K562 (cell line): ENCODE measurements around the gene PRDX2. TPM values are rescaled to one million over a fixed set of nuclear protein-coding genes. Genes with fewer than 3 reads are reported as not detected.

Experiments used
- ASH1L ChIP-seq: fragments of 450-650 bp; IDR thresholded peaks from 2 replicates; pipeline ENCODE4 v1.6.1; 2018; ENCODE audit warnings: borderline replicate concordance, mild to moderate bottlenecking, low read depth; ENCODE audit not compliant: partially characterized antibody
- HMGXB4 ChIP-seq: sonication (generic); formaldehyde crosslinking; IDR thresholded peaks from 2 replicates; pipeline ENCODE4 v1.8.1; 2023; ENCODE audit warnings: mild to moderate bottlenecking, missing genetic modification reagents
- HOMEZ ChIP-seq: fragments of 250-450 bp; sonication (Bioruptor Pico); IDR thresholded peaks from 2 replicates; pipeline ENCODE4 v1.4.0; 2020; ENCODE audit warnings: mild to moderate bottlenecking, moderate library complexity
- KAT8 ChIP-seq: fragments of 450-650 bp; IDR thresholded peaks from 2 replicates; pipeline ENCODE4 v1.6.1; 2016; ENCODE audit warnings: low read depth, mild to moderate bottlenecking
- MED1 ChIP-seq: sonication (generic); formaldehyde crosslinking; IDR thresholded peaks from 2 replicates; pipeline ENCODE4 v1.8.1; 2023; ENCODE audit warnings: missing genetic modification reagents, borderline replicate concordance
- NCOR1 ChIP-seq: fragments of 450-650 bp; IDR thresholded peaks from 2 replicates; pipeline ENCODE4 v1.6.1; 2016; ENCODE audit warnings: mild to moderate bottlenecking, moderate library complexity
- RBM14 ChIP-seq: fragments of 200-400 bp; formaldehyde crosslinking; IDR thresholded peaks from 2 replicates; pipeline ENCODE4 v1.6.1; 2018; ENCODE audit warnings: low read depth, mild to moderate bottlenecking, low read length, moderate library complexity, borderline replicate concordance; ENCODE audit not compliant: insufficient read depth
- SMAD3 ChIP-seq: fragments of 450-650 bp; formaldehyde crosslinking; conservative IDR thresholded peaks from 2 replicates; pipeline ENCODE4 v1.4.0; 2020; ENCODE audit warnings: mild to moderate bottlenecking
- THRAP3 ChIP-seq: fragments of 450-650 bp; IDR thresholded peaks from 2 replicates; pipeline ENCODE4 v1.6.1; 2016; ENCODE audit warnings: mild to moderate bottlenecking, inconsistent platforms, borderline replicate concordance
- ZBTB17 ChIP-seq: fragments of 450-650 bp; formaldehyde crosslinking; IDR thresholded peaks from 2 replicates; pipeline ENCODE4 v1.4.0; 2020; ENCODE audit warnings: mild to moderate bottlenecking
- polyA plus RNA-seq, 8 experiments: library from polyadenylated mRNA; depleted of rRNA in 4 of 8; stranded (reverse) in 5 of 8; unstranded in 3 of 8; fragments of >200 nt; fragmentation: Nextera tagmentation in 2 of 8; fragmentation: Illumina TruSeq in 1 of 8; extraction: Ambion mirVana in 2 of 8; extraction: Trizol in 1 of 8; gene quantifications; 2 replicates each; pipeline versions ENCODE4 v1.2.1 to v1.2.3, GENCODE V29; 2011 to 2014; ENCODE audit warnings: inconsistent platforms in 1 of 8, missing spikeins in 1 of 8
- total RNA-seq, 7 experiments: library from RNA; depleted of rRNA in 6 of 7; stranded (reverse); fragments of >200 nt in 6 of 7; fragmentation: Illumina TruSeq in 2 of 7; extraction: Trizol in 2 of 7; gene quantifications; 2 replicates each; pipeline versions ENCODE4 v1.2.1 to v1.2.3, GENCODE V29; 2011 to 2021; ENCODE audit warnings: low replicate concordance in 1 of 7
- TF ChIP-seq, protein P1 (sequence below): IDR thresholded peaks from 2 replicates; pipeline ENCODE4 v1.6.1; 2011; ENCODE audit warnings: borderline replicate concordance, low read depth, mild to moderate bottlenecking, moderate library complexity, low read length; ENCODE audit not compliant: insufficient read depth, poor library complexity, severe bottlenecking
- TF ChIP-seq, protein P2 (sequence below), 2 experiments: fragments of 150-350 bp in 1 of 2; IDR thresholded peaks; 2 replicates each; pipeline ENCODE4 v1.6.1; 2012 to 2016; ENCODE audit warnings: low read depth in 2 of 2, low read length in 2 of 2, mild to moderate bottlenecking in 1 of 2, moderate library complexity in 1 of 2
- TF ChIP-seq, protein P3 (sequence below): sonication (generic); formaldehyde crosslinking; IDR thresholded peaks from 2 replicates; pipeline ENCODE4 v1.5.0; 2020; ENCODE audit warnings: missing genetic modification reagents
- TF ChIP-seq, protein P4 (sequence below): sonication (generic); formaldehyde crosslinking; IDR thresholded peaks from 2 replicates; pipeline ENCODE4 v1.8.0; 2022; ENCODE audit warnings: mild to moderate bottlenecking, missing genetic modification reagents

PRDX2 gene
- total and polyA plus RNA-seq, 9 of the 15 experiments (the other 6 are each of a cell fraction or from before 2014, with no cell fraction given): 206 to 1,183 (median 415) TPM

DNA sequence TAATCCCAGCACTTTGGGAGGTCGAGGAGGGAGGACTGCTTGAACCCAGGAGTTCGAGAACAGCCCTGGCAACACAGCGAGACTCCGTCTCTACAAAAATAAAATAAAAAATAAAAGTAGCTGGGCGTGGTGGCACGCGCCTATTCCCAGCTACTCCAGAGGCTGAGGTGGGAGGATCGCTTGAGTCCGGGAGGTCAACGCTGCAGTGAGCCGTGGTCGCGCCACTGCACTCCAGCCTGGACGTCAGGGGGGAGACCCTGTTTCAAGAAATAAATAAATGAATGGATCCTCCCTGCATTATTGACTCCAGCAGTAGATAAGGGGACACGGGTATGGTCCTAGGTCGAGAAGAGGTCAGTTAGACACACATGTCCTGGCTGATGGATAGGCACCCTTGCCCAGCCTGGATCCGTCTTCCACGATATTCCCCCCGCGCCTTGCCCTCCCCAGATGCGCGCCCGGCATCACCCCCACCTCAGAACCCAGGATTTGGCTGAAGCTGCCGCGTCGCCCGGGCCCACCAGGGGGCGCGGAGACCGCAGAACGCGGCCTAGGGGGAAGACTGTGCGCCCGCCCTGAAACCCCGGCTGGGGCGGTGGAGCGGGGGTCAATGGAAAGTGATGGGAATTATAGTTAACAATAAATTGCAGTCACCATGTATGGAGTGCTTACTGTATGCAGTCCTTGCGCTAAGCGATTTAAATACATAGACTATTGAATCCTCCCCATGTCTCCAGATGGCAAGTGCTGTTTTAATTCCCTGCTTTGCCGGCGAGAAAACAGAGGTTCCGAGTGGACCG is 24.2 kb downstream of the PRDX2 start (continued):
- TF ChIP-seq HOMEZ (CRISPR knock-in tag) (no peak), MED1 (CRISPR knock-in tag) (no peak), SMAD3 (CRISPR knock-in tag) (no peak), HMGXB4 (CRISPR knock-in tag) (peak; percentile 47; the same call in 1 of the 2 replicates), THRAP3 (no peak), ASH1L (no peak), ZBTB17 (CRISPR knock-in tag) (no peak), RBM14 (no peak), KAT8 (no peak), NCOR1 (peak; percentile 40; the same call in 1 of the 2 replicates)
- TF ChIP-seq, protein P1, sequence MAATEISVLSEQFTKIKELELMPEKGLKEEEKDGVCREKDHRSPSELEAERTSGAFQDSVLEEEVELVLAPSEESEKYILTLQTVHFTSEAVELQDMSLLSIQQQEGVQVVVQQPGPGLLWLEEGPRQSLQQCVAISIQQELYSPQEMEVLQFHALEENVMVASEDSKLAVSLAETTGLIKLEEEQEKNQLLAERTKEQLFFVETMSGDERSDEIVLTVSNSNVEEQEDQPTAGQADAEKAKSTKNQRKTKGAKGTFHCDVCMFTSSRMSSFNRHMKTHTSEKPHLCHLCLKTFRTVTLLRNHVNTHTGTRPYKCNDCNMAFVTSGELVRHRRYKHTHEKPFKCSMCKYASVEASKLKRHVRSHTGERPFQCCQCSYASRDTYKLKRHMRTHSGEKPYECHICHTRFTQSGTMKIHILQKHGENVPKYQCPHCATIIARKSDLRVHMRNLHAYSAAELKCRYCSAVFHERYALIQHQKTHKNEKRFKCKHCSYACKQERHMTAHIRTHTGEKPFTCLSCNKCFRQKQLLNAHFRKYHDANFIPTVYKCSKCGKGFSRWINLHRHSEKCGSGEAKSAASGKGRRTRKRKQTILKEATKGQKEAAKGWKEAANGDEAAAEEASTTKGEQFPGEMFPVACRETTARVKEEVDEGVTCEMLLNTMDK: peak; percentile 80
- TF ChIP-seq, protein P2, sequence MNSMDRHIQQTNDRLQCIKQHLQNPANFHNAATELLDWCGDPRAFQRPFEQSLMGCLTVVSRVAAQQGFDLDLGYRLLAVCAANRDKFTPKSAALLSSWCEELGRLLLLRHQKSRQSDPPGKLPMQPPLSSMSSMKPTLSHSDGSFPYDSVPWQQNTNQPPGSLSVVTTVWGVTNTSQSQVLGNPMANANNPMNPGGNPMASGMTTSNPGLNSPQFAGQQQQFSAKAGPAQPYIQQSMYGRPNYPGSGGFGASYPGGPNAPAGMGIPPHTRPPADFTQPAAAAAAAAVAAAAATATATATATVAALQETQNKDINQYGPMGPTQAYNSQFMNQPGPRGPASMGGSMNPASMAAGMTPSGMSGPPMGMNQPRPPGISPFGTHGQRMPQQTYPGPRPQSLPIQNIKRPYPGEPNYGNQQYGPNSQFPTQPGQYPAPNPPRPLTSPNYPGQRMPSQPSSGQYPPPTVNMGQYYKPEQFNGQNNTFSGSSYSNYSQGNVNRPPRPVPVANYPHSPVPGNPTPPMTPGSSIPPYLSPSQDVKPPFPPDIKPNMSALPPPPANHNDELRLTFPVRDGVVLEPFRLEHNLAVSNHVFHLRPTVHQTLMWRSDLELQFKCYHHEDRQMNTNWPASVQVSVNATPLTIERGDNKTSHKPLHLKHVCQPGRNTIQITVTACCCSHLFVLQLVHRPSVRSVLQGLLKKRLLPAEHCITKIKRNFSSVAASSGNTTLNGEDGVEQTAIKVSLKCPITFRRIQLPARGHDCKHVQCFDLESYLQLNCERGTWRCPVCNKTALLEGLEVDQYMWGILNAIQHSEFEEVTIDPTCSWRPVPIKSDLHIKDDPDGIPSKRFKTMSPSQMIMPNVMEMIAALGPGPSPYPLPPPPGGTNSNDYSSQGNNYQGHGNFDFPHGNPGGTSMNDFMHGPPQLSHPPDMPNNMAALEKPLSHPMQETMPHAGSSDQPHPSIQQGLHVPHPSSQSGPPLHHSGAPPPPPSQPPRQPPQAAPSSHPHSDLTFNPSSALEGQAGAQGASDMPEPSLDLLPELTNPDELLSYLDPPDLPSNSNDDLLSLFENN (IDR thresholded peaks at IDR 0.05; ENCODE audit: low read depth in 2 of 2, low read length in 2 of 2): no peak; a peak in 1 of 4 replicates
- TF ChIP-seq, protein P3, sequence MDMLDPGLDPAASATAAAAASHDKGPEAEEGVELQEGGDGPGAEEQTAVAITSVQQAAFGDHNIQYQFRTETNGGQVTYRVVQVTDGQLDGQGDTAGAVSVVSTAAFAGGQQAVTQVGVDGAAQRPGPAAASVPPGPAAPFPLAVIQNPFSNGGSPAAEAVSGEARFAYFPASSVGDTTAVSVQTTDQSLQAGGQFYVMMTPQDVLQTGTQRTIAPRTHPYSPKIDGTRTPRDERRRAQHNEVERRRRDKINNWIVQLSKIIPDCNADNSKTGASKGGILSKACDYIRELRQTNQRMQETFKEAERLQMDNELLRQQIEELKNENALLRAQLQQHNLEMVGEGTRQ: no peak
- TF ChIP-seq, protein P4, sequence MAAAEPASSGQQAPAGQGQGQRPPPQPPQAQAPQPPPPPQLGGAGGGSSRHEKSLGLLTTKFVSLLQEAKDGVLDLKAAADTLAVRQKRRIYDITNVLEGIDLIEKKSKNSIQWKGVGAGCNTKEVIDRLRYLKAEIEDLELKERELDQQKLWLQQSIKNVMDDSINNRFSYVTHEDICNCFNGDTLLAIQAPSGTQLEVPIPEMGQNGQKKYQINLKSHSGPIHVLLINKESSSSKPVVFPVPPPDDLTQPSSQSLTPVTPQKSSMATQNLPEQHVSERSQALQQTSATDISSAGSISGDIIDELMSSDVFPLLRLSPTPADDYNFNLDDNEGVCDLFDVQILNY (CRISPR knock-in tag): no peak
